Measurements from ENCODE around the gene CEMIP2.

Gene CEMIP2

DNA sequence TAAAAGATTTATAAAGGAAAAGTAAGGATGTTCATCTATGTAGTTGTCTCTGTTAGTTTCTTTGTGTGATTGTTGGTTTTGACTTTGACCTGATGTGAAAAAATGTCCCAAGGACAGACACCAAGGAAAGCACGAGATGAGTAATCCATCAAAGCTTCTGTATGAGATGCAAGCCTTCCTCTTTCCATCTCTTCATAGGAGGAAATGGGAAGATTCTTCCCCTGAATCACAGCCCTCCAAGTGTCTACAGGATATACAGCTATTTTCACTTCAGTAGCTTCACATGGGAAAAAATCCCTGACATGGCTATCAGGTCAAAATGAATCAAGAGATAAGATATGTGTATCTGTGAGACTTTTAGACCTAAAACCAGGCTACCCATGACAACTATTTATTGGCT lies 29.0 kb upstream of the CEMIP2 start:
- Histone ChIP-seq H4K20me1 (ENCODE audit: insufficient read depth) (no peaks in the 10 kb centered on the region), H3K9ac (no peak overlapping the region), H3K4me3 (IDR thresholded peaks at IDR 0.05; ENCODE audit: insufficient read depth, low read depth, low read length) (no peak overlapping the region), H2AFZ (ENCODE audit: low read depth) (no peak overlapping the region), H3K4me1 (ENCODE audit: low read depth, poor library complexity, severe bottlenecking) (no peaks in the 10 kb centered on the region), H3K27ac (no peak overlapping the region), H3K36me3 (ENCODE audit: insufficient read depth) (no peaks in the 10 kb centered on the region), H3K79me2 (ENCODE audit: insufficient read depth, low read depth) (no peaks in the 10 kb centered on the region), H3K4me2 (no peak overlapping the region), H3K27me3 (ENCODE audit: insufficient read depth, low read depth) (no peaks in the 10 kb centered on the region)
- TF ChIP-seq, protein P1, sequence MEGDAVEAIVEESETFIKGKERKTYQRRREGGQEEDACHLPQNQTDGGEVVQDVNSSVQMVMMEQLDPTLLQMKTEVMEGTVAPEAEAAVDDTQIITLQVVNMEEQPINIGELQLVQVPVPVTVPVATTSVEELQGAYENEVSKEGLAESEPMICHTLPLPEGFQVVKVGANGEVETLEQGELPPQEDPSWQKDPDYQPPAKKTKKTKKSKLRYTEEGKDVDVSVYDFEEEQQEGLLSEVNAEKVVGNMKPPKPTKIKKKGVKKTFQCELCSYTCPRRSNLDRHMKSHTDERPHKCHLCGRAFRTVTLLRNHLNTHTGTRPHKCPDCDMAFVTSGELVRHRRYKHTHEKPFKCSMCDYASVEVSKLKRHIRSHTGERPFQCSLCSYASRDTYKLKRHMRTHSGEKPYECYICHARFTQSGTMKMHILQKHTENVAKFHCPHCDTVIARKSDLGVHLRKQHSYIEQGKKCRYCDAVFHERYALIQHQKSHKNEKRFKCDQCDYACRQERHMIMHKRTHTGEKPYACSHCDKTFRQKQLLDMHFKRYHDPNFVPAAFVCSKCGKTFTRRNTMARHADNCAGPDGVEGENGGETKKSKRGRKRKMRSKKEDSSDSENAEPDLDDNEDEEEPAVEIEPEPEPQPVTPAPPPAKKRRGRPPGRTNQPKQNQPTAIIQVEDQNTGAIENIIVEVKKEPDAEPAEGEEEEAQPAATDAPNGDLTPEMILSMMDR (conservative IDR thresholded peaks at IDR 0.05; ENCODE audit: low read depth, low read length): no peak

DNA sequence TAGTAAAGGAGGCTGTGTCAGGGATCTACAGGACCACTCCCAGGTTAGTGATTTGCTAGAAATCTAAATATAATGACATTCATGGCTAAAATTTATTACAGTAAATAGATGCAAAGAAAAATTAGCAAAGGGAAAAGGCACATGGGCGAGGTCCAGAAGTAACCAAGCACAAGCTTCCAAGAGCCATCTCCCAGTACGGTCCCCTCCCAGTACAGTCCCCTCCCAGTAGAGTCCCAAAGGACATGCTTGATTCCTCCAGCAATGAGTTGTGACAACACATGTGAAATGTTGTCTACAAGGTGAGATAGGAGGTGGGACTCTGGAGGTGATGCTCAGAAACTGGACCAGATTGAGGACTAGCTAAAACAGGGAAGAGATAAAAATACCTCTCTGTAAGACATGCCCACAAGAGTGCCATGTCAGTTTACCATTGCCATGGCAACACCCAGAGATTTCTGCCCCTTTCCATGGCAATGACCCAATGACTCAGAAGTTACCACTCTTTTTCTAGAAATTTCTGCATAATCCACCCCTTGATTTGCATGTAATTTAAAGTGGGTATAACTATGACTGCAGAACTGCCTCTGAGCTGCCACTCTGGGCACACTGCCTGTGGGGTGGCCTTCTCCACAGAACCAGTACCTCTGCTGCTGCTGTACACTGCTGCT lies 27.9 kb upstream of the CEMIP2 start:
- Histone ChIP-seq H3K4me1 (ENCODE audit: low read depth, poor library complexity, severe bottlenecking) (no peaks in the 10 kb centered on the region), H3K4me3 (IDR thresholded peaks at IDR 0.05; ENCODE audit: insufficient read depth, low read depth, low read length) (no peak overlapping the region), H4K20me1 (ENCODE audit: insufficient read depth) (no peaks in the 10 kb centered on the region), H3K27me3 (ENCODE audit: insufficient read depth, low read depth) (no peaks in the 10 kb centered on the region), H3K27ac (no peak overlapping the region), H3K4me2 (no peak overlapping the region), H3K9ac (no peak overlapping the region), H2AFZ (ENCODE audit: low read depth) (no peak overlapping the region), H3K79me2 (ENCODE audit: insufficient read depth, low read depth) (no peaks in the 10 kb centered on the region), H3K36me3 (ENCODE audit: insufficient read depth) (no peaks in the 10 kb centered on the region)
- TF ChIP-seq, protein P1 (conservative IDR thresholded peaks at IDR 0.05; ENCODE audit: low read depth, low read length): no peak

DNA sequence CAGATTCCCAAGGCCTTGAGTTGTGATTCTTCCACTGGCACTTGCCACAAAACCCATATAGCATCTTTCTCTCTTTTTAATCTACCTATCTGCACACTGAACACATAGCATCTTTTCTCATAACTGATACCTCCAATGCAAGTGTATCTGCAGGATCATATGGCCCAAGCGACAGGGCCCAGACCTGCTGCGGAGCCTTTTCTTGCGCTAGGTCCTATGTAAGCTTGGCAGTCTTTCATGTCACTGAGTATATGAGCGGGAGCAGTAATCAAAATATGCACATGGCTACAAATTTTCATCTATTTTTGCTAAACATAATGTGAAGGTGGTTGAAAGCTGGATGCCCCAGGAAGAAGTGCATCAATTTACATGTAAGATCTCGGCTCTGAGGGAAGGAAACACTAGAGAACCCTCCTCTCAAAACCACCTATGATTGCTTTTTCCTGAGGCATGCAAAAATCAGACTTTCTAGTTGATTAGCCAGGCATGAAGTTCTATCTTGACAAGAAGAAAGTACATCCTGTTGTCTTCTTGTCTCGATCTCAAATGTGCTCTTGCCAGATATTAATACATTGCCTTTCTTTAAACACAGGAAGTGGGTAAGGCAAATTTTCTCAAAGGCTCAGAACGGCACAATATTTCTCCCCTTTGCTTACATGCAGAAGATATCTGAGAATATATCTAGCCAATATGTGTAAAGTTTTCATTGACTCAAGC lies 26.9 kb upstream of the CEMIP2 start:
- Histone ChIP-seq H2AFZ (ENCODE audit: low read depth) (no peak overlapping the region), H3K27me3 (ENCODE audit: insufficient read depth, low read depth) (no peaks in the 10 kb centered on the region), H3K9ac (no peak overlapping the region), H3K36me3 (ENCODE audit: insufficient read depth) (no peaks in the 10 kb centered on the region), H3K4me3 (IDR thresholded peaks at IDR 0.05; ENCODE audit: insufficient read depth, low read depth, low read length) (no peak overlapping the region), H4K20me1 (ENCODE audit: insufficient read depth) (no peaks in the 10 kb centered on the region), H3K4me2 (no peak overlapping the region), H3K79me2 (ENCODE audit: insufficient read depth, low read depth) (no peaks in the 10 kb centered on the region), H3K4me1 (ENCODE audit: low read depth, poor library complexity, severe bottlenecking) (no peaks in the 10 kb centered on the region), H3K27ac (no peak overlapping the region)
- TF ChIP-seq, protein P1 (conservative IDR thresholded peaks at IDR 0.05; ENCODE audit: low read depth, low read length): no peak

DNA sequence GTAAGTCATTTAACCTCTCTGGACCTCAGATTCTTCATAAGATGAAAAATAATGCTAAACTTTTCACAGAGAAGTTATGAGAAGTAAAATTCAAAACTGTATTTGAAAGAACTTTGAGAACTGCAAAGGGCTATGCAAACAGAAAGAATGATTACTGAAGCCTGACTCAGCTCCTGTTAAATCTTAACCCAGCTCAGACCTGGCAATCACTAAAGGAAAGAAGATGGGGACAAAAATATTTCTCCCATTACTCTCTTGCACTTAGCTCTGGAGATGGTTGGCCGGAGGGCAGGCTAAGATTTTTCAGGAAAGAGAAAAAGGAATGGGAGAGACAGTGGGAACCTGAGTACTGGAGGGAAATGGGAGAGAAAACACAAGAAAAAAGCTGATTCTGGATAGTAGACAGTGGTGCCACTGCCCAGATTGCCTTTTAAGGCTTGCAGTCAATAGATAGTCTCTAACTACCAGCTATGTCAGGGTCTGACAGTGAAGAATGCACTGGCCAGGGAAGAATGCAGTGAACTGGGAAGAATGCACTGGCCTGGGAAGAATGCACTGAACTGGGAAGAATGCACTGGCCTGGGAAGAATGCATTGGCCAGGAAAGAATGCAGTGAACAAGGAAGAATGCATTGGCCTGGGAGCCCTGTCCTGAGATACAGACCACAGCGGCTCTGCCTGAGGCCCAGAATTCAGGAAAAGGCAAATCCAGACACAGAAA lies 25.2 kb upstream of the CEMIP2 start:
- H3K36me3 ChIP-seq (ENCODE audit: insufficient read depth): no peaks in the 10 kb centered on the region
- H3K4me3 ChIP-seq (IDR thresholded peaks at IDR 0.05; ENCODE audit: insufficient read depth, low read depth, low read length): no peak overlapping the region
- TF ChIP-seq, protein P1 (conservative IDR thresholded peaks at IDR 0.05; ENCODE audit: low read depth, low read length): no peak
- H3K27me3 ChIP-seq (ENCODE audit: insufficient read depth, low read depth): no peaks in the 10 kb centered on the region
- H3K27ac ChIP-seq: no peak overlapping the region
- H3K4me1 ChIP-seq (ENCODE audit: low read depth, poor library complexity, severe bottlenecking): no peaks in the 10 kb centered on the region
- no peaks in the 10 kb centered on the region for H3K79me2 ChIP-seq (ENCODE audit: insufficient read depth, low read depth)
- H2AFZ ChIP-seq (ENCODE audit: low read depth): no peak overlapping the region
- H4K20me1 ChIP-seq (ENCODE audit: insufficient read depth): no peaks in the 10 kb centered on the region
- H3K9ac ChIP-seq: no peak overlapping the region
- no peak overlapping the region for H3K4me2 ChIP-seq
